HepG2 (cell line): ENCODE measurements around the gene TIMM17A. TPM values are rescaled to one million over a fixed set of nuclear protein-coding genes. Genes with fewer than 3 reads are reported as not detected.

Experiments
- ATAC-seq: fragments of 200-7000 bp; cut with Tn5 transposase; 3 replicates; pipeline ENCODE4 v1.9.1; 2020; ENCODE audit warnings: mild to moderate bottlenecking, moderate library complexity
- BruUV-seq: library from RNA; stranded (reverse); fragments of 400-500 nt; replicated peaks from 2 replicates; lab custom pipeline; 2021; lab: Mats Ljungman, UMichigan
- CTCF ChIA-PET: fragments of 300-600 bp; formaldehyde crosslinking; extraction: SDS; loops from one replicate; lab custom pipeline; 2021; ENCODE audit warnings: low total read pairs, inconsistent platforms, low intra/inter-chr PET ratio; lab: Yijun Ruan, JAX
- POLR2A ChIA-PET: fragments of 350-600 bp; sonication (Branson Sonifier 250); formaldehyde crosslinking; loops from one replicate; lab custom pipeline; 2020; ENCODE audit warnings: antibody characterized with exemption, inconsistent platforms; lab: Yijun Ruan, JAX
- DNase-seq: peaks from one replicate; pipeline ENCODE4 v3.0.0-alpha.2; 2015; ENCODE audit warnings: low spot score
- FAIRE-seq: peaks from 3 replicates; lab custom pipeline; 2011; peaks lifted over from hg19 to GRCh38; lab: Jason Lieb, UNC
- H2AFZ ChIP-seq: one replicate; pipeline ENCODE4 v1.6.1; 2011; ENCODE audit warnings: low read length, inconsistent platforms
- H3K27ac ChIP-seq: fragments of 300-600 bp; 3 replicates; pipeline ENCODE4 v1.8.0; 2011; ENCODE audit warnings: mixed run types, mild to moderate bottlenecking, mixed read lengths, low read length, inconsistent platforms; ENCODE audit not compliant: insufficient read depth; ENCODE audit errors: extremely low read length
- H3K27me3 ChIP-seq, 2 experiments: fragments of 200-600 bp in 1 of 2; 2 replicates in 1 of 2; 3 replicates in 1 of 2; pipeline versions ENCODE4 v1.6.0 to v1.8.0; 2011; ENCODE audit warnings: low read length in 2 of 2, mild to moderate bottlenecking in 2 of 2, moderate library complexity in 2 of 2, inconsistent platforms in 1 of 2; ENCODE audit not compliant: insufficient read depth in 2 of 2, control insufficient read depth in 1 of 2
- H3K36me3 ChIP-seq, 2 experiments: fragments of 200-600 bp in 1 of 2; replicated peaks in 1 of 2; 2 replicates in 1 of 2; 3 replicates in 1 of 2; pipeline versions ENCODE4 v1.5.1 to v1.8.0; 2011; ENCODE audit warnings: low read length in 2 of 2, inconsistent platforms in 1 of 2; ENCODE audit not compliant: insufficient read depth in 2 of 2, control insufficient read depth in 1 of 2
- H3K4me1 ChIP-seq: 2 replicates; pipeline ENCODE4 v1.5.1; 2012; ENCODE audit warnings: low read length, inconsistent platforms; ENCODE audit not compliant: insufficient read depth
- H3K4me2 ChIP-seq: 2 replicates; pipeline ENCODE4 v1.6.0; 2011; ENCODE audit warnings: low read depth, low read length, inconsistent platforms
- H3K4me3 ChIP-seq, 3 experiments: fragments of 200-600 bp in 1 of 3; sonication (generic), shearing (Covaris generic) in 1 of 3; replicated peaks in 1 of 3; 2 replicates each; pipeline ENCODE4 v1.5.1; 2011 to 2016; ENCODE audit warnings: low read length in 3 of 3, inconsistent platforms in 2 of 3, low read depth in 2 of 3, mild to moderate bottlenecking in 2 of 3, control low read depth in 1 of 3, mixed read lengths in 1 of 3; ENCODE audit not compliant: insufficient read depth in 1 of 3
- H3K79me2 ChIP-seq: one replicate; pipeline ENCODE4 v1.6.1; 2011; ENCODE audit warnings: low read length, inconsistent platforms; ENCODE audit not compliant: insufficient read depth
- H3K9ac ChIP-seq: 2 replicates; pipeline ENCODE4 v1.6.0; 2011; ENCODE audit warnings: mild to moderate bottlenecking, low read depth, low read length, inconsistent platforms; ENCODE audit not compliant: insufficient read depth
- H3K9me3 ChIP-seq: 2 replicates; pipeline ENCODE4 v1.5.1; 2012; ENCODE audit warnings: mild to moderate bottlenecking, low read length
- H4K20me1 ChIP-seq: 2 replicates; pipeline ENCODE4 v1.6.0; 2011; ENCODE audit warnings: inconsistent platforms, mild to moderate bottlenecking, low read length, moderate library complexity; ENCODE audit not compliant: insufficient read depth
- BCL3 ChIP-seq: sonication (generic); formaldehyde crosslinking; IDR thresholded peaks from 2 replicates; pipeline ENCODE4 v1.5.1; 2020; ENCODE audit warnings: mild to moderate bottlenecking, missing genetic modification reagents, moderate library complexity
- GLI4 ChIP-seq: sonication (generic); formaldehyde crosslinking; IDR thresholded peaks from 2 replicates; pipeline ENCODE4 v1.5.1; 2020; ENCODE audit warnings: missing genetic modification reagents, mild to moderate bottlenecking, moderate library complexity, borderline replicate concordance
- MEF2D ChIP-seq: sonication (generic); formaldehyde crosslinking; IDR thresholded peaks from 2 replicates; pipeline ENCODE4 v1.5.1; 2020; ENCODE audit warnings: mild to moderate bottlenecking, missing genetic modification reagents
- MTERF4 ChIP-seq: sonication (generic); formaldehyde crosslinking; IDR thresholded peaks from 2 replicates; pipeline ENCODE4 v1.8.0; 2023; ENCODE audit warnings: mild to moderate bottlenecking, missing genetic modification reagents
- NFYC ChIP-seq: IDR thresholded peaks from 2 replicates; pipeline ENCODE4 v1.6.1; 2016; ENCODE audit warnings: missing genetic modification reagents, missing compliant biosample characterization
- POLR2AphosphoS2 ChIP-seq: IDR thresholded peaks from 2 replicates; pipeline ENCODE4 v1.6.1; 2011; ENCODE audit warnings: low read depth, low read length, improper control_type of control experiment
- YEATS2 ChIP-seq: sonication (generic); formaldehyde crosslinking; IDR thresholded peaks from 2 replicates; pipeline ENCODE4 v1.4.0; 2020; ENCODE audit warnings: missing genetic modification reagents, borderline replicate concordance
- ZFP1 ChIP-seq: IDR thresholded peaks from 2 replicates; pipeline ENCODE4 v1.6.1; 2016
- ZKSCAN8 ChIP-seq: IDR thresholded peaks from 2 replicates; pipeline ENCODE4 v1.6.1; 2016; ENCODE audit warnings: borderline replicate concordance, missing genetic modification reagents, missing compliant biosample characterization
- ZNF414 ChIP-seq: sonication (generic); formaldehyde crosslinking; IDR thresholded peaks from 2 replicates; pipeline ENCODE4 v1.5.0; 2020; ENCODE audit warnings: missing genetic modification reagents
- WGBS: methylation state at CpG from one replicate; pipeline ENCODE4 v1.1.6; 2017; ENCODE audit warnings: low lambda C conversion rate; 5-methylcytosine and 5-hydroxymethylcytosine counted together
- in situ Hi-C: cut with HindIII; loops from 2 replicates; pipeline ENCODE4 v1.10.0; 2017; ENCODE audit warnings: low pct_unique_long_range_greater_than_20kb; ENCODE audit not compliant: extremely low pct_ligation_motif_present
- intact Hi-C: fragments of 100-400 bp; cut with micrococcal nuclease; formaldehyde crosslinking; loops from one replicate; pipeline ENCODE4 v1.10.0; 2022; ENCODE audit not compliant: unreplicated experiment
- polyA plus RNA-seq, 8 experiments: library from polyadenylated mRNA; depleted of rRNA in 3 of 8; stranded (reverse) in 7 of 8; unstranded in 1 of 8; fragments of >200 nt; fragmentation: Illumina TruSeq in 4 of 8; extraction: Trizol in 4 of 8; gene quantifications; 2 replicates each; pipeline versions ENCODE4 v1.2.1 to v1.2.3, GENCODE V29; 2011 to 2016; ENCODE audit warnings: low read depth in 4 of 8, missing spikeins in 1 of 8, mixed read lengths in 1 of 8; ENCODE audit not compliant: insufficient read depth in 1 of 8
- total RNA-seq, 5 experiments: library from RNA; depleted of rRNA; stranded (reverse); fragments of >200 nt; fragmentation: Illumina TruSeq; extraction: Trizol; gene quantifications; 2 replicates each; pipeline ENCODE4 v1.2.3, GENCODE V29; 2016; ENCODE audit warnings: low read depth in 1 of 5

Gene TIMM17A
- total and polyA plus RNA-seq, 2 of the 13 experiments (the other 11 are each of a cell fraction or from before 2014, with no cell fraction given) = 50.8 to 97.8 TPM

GRCh38 chr1:201937624-201938213 is 17.6 kb upstream of the TIMM17A start (continued):
- TF ChIP-seq GLI4 (CRISPR knock-in tag) = no peak
- TF ChIP-seq POLR2AphosphoS2 = no peak
- no peak for TF ChIP-seq MTERF4 (CRISPR knock-in tag)
- no peak for TF ChIP-seq ZFP1 (CRISPR knock-in tag)
- TF ChIP-seq ZKSCAN8 (CRISPR knock-in tag) = no peak

- Histone ChIP-seq H3K27ac (no peak overlapping the region), H3K36me3 (no peaks in the 10 kb centered on the region), H4K20me1 (no peaks in the 10 kb centered on the region), H3K27me3 (0 out of 5 replicates have a peak, but pooled peaks cover 0 to 4% of the 10 kb centered on the region in 2 experiments), H3K9me3 (no peaks in the 10 kb centered on the region), H3K79me2 (no peaks in the 10 kb centered on the region), H3K4me2 (no peak overlapping the region), H2AFZ (no peak overlapping the region), H3K4me1 (peaks cover 15% of the 10 kb centered on the region), H3K9ac (no peak overlapping the region), H3K4me3 (no peak overlapping the region)
- FAIRE-seq (no peak), ATAC-seq (no peak), DNase-seq (no peak)
- 23% methylated on average over 4 of the region's 4 CpGs for WGBS
- CTCF ChIA-PET = no interaction called here
- intact Hi-C loops = no loop called here
- POLR2A ChIA-PET = interaction anchor here (1.0 kb wide), 1 partner anchor 17 kb away, joined by 3 read pairs; the partner anchor contains the start of gene TIMM17A
- no peak for TF ChIP-seq ZNF414
- no peak for TF ChIP-seq MEF2D
- TF ChIP-seq YEATS2 = no peak
- no peak for TF ChIP-seq NFYC (CRISPR knock-in tag)
- TF ChIP-seq BCL3 (CRISPR knock-in tag) = no peak
- in situ Hi-C loops = no loop called here
- no TSS peak for BruUV-seq
Observed at GRCh38 chr1:201938440-201939035, 16.8 kb upstream of the TIMM17A start.
